ENCODE measurements around the gene TRIM69.

GRCh38 chr15:44780608-44781007 is 44.3 kb downstream of the TRIM69 start:
- no peak for TF ChIP-seq CTCF (IDR thresholded peaks at IDR 0.05)
- no peak for TF ChIP-seq EZH2 (IDR thresholded peaks at IDR 0.05; ENCODE audit: borderline replicate concordance, insufficient read depth, low read depth, low read length, poor library complexity, severe bottlenecking)
